ENCODE data around the gene CLCN2.

GRCh38 chr3:184373422-184373821 lies 12.0 kb upstream of the CLCN2 start:
- TF ChIP-seq CTCF (IDR thresholded peaks at IDR 0.05) = no peak
- TF ChIP-seq POLR2A (IDR thresholded peaks at IDR 0.05) = no peak

Measured in testis (tissue), 2 donors.